ENCODE measurements around the gene RPA1. TPM values are rescaled to one million over a fixed set of nuclear protein-coding genes. Genes with fewer than 3 reads are reported as not detected.
A peak's percentile ranks its signal among the peaks of the same experiment; 100 is the strongest.
"Not testable (repeated sequence)": the region's sequence is repeated elsewhere in the genome, so short reads cannot be mapped to it uniquely, and the experiment has no call there.

Gene RPA1
- total and polyA plus RNA-seq, 9 donors: 20.7 to 137 (median 112) TPM

GRCh38 chr17:1890758-1891450 lies 61.1 kb downstream of the RPA1 start:
- WGBS, 3 donors: 78 to 82% (median 81%) methylated on average over 15 of the region's 15 CpGs
- H3K27ac ChIP-seq: no peak overlapping the region
- intact Hi-C loops (cut with DNase I): no loop called here
- peak in 1 of 5 donors; percentile 3 for DNase-seq
- H3K4me1 ChIP-seq (ENCODE audit: insufficient read depth): no peaks in the 10 kb centered on the region
- no peaks in the 10 kb centered on the region for H3K36me3 ChIP-seq
- H3K27me3 ChIP-seq: no peaks in the 10 kb centered on the region
- H3K9me3 ChIP-seq: no peaks in the 10 kb centered on the region
- TF ChIP-seq CTCF (IDR thresholded peaks at IDR 0.05): no peak
- TF ChIP-seq EP300 (IDR thresholded peaks at IDR 0.05): no peak
- TF ChIP-seq POLR2A (IDR thresholded peaks at IDR 0.05): no peak
- no peak overlapping the region for H3K4me3 ChIP-seq

- intact Hi-C loops (cut with DNase I): no loop called here
- H3K36me3 ChIP-seq: no peaks in the 10 kb centered on the region
- TF ChIP-seq POLR2A (IDR thresholded peaks at IDR 0.05) (no peak), EP300 (IDR thresholded peaks at IDR 0.05) (no peak), CTCF (IDR thresholded peaks at IDR 0.05) (no peak)
- WGBS, 3 donors: 91 to 96% (median 94%) methylated on average over 7 of the region's 7 CpGs
- H3K4me1 ChIP-seq (ENCODE audit: insufficient read depth): no peaks in the 10 kb centered on the region
- H3K4me3 ChIP-seq: no peak overlapping the region
- no peaks in the 10 kb centered on the region for H3K9me3 ChIP-seq
- no peak overlapping the region for H3K27ac ChIP-seq
- DNase-seq: peak in 1 of 5 donors; percentile 11
- no peaks in the 10 kb centered on the region for H3K27me3 ChIP-seq
Observed at GRCh38 chr17:1894753-1895339, 65.0 kb downstream of the RPA1 start.

- H3K4me1 ChIP-seq (ENCODE audit: insufficient read depth); H3K9me3 ChIP-seq; intact Hi-C loops (cut with DNase I); H3K27me3 ChIP-seq; H3K27ac ChIP-seq; H3K36me3 ChIP-seq; H3K4me3 ChIP-seq: not testable (repeated sequence)
- DNase-seq: peak in 1 of 5 donors; percentile 19
- WGBS, 3 donors: 93 to 96% (median 95%) methylated on average over 11 of the region's 11 CpGs
Observed at GRCh38 chr17:1895479-1895878, 65.7 kb downstream of the RPA1 start.

GRCh38 chr17:1896243-1897104 lies 66.7 kb downstream of the RPA1 start:
- TF ChIP-seq EP300 (IDR thresholded peaks at IDR 0.05) (no peak), CTCF (IDR thresholded peaks at IDR 0.05) (no peak), POLR2A (IDR thresholded peaks at IDR 0.05) (no peak)
- peak in 1 of 5 donors; percentile 9 for DNase-seq
- Histone ChIP-seq H3K4me1 (ENCODE audit: insufficient read depth) (no peaks in the 10 kb centered on the region), H3K4me3 (no peak overlapping the region), H3K9me3 (no peaks in the 10 kb centered on the region), H3K27me3 (no peaks in the 10 kb centered on the region), H3K36me3 (no peaks in the 10 kb centered on the region), H3K27ac (no peak overlapping the region)
- 85 to 87% (median 87%) methylated on average over 25 of the region's 25 CpGs for WGBS, 3 donors
- intact Hi-C loops (cut with DNase I): no loop called here
